LNCaP clone FGC (cell line): ENCODE results near the gene ANKHD1.
A peak's percentile ranks its signal among the peaks of the same experiment; 100 is the strongest.
"Not testable (repeated sequence)": the region's sequence is repeated elsewhere in the genome, so short reads cannot be mapped to it uniquely, and the experiment has no call there.

ENCODE experiments used
- DNase-seq: peaks from one replicate; pipeline ENCODE4 v3.0.0-alpha.2; 2011; ENCODE audit warnings: low read depth
- H3K4me3 ChIP-seq: 2 replicates; pipeline ENCODE4 v1.5.1; 2011; ENCODE audit warnings: mild to moderate bottlenecking, low read depth, low read length, control low read depth
- CTCF ChIP-seq: IDR thresholded peaks from 2 replicates; pipeline ENCODE4 v1.5.1; 2012; ENCODE audit warnings: mild to moderate bottlenecking; ENCODE audit not compliant: control insufficient read depth, insufficient read depth; ENCODE audit errors: extremely low read depth

ANKHD1 gene

GRCh38 chr5:140468188-140468587, 66.6 kb downstream of the ANKHD1 start:
- TF ChIP-seq CTCF: no peak
- 0 out of 2 replicates have a peak overlapping the region, but pooled peaks have one; percentile 7 for H3K4me3 ChIP-seq
- peak; percentile 85 for DNase-seq

- H3K4me3 ChIP-seq: no peak overlapping the region
- no peak for DNase-seq
Measured at GRCh38 chr5:140469259-140469658, 67.6 kb downstream of the ANKHD1 start.

GRCh38 chr5:140480310-140481014, 78.8 kb downstream of the ANKHD1 start:
- H3K4me3 ChIP-seq: no peak overlapping the region
- TF ChIP-seq CTCF: no peak
- peak; percentile 10 for DNase-seq

More at GRCh38 chr5:140469259-140469658, 67.6 kb downstream of the ANKHD1 start:
- TF ChIP-seq CTCF: no peak

GRCh38 chr5:140481758-140482157, 80.1 kb downstream of the ANKHD1 start:
- no peak overlapping the region for H3K4me3 ChIP-seq
- TF ChIP-seq CTCF: no peak
- no peak for DNase-seq

GRCh38 chr5:140483055-140483454, 81.4 kb downstream of the ANKHD1 start:
- no peak for DNase-seq
- H3K4me3 ChIP-seq: no peak overlapping the region
- TF ChIP-seq CTCF: no peak

- not testable (repeated sequence) for DNase-seq, H3K4me3 ChIP-seq
Measured at GRCh38 chr5:140488141-140488540, 86.5 kb downstream of the ANKHD1 start.

GRCh38 chr5:140488914-140489313, 87.3 kb downstream of the ANKHD1 start:
- no peak for TF ChIP-seq CTCF
- no peak for DNase-seq
- no peak overlapping the region for H3K4me3 ChIP-seq
